GM23248 (cell line): ENCODE measurements around the gene TMEM163. TPM values are rescaled to one million over a fixed set of nuclear protein-coding genes. Genes with fewer than 3 reads are reported as not detected.

Experiments used
- DNase-seq: peaks from one replicate; pipeline ENCODE4 v3.0.0-alpha.2; 2015
- H2AFZ ChIP-seq: fragments of 200-600 bp; sonication (generic); 2 replicates; pipeline ENCODE4 v1.6.1; 2016; ENCODE audit warnings: antibody characterized with exemption
- H3F3A ChIP-seq: fragments of 200-600 bp; sonication (generic); 2 replicates; pipeline ENCODE4 v1.6.1; 2016; ENCODE audit warnings: mild to moderate bottlenecking, antibody characterized with exemption, mixed run types; ENCODE audit not compliant: insufficient read depth
- H3K27ac ChIP-seq: fragments of 200-600 bp; sonication (generic); 2 replicates; pipeline ENCODE4 v1.5.1; 2016; ENCODE audit warnings: mild to moderate bottlenecking
- H3K27me3 ChIP-seq: fragments of 200-600 bp; sonication (generic); replicated peaks from 2 replicates; pipeline ENCODE4 v1.6.1; 2016; ENCODE audit warnings: mild to moderate bottlenecking; ENCODE audit not compliant: insufficient read depth
- H3K36me3 ChIP-seq: fragments of 200-600 bp; sonication (generic); 2 replicates; pipeline ENCODE4 v1.6.1; 2016; ENCODE audit warnings: low read depth, mild to moderate bottlenecking
- H3K4me1 ChIP-seq: fragments of 200-600 bp; sonication (generic); 2 replicates; pipeline ENCODE4 v1.6.1; 2016; ENCODE audit warnings: mild to moderate bottlenecking; ENCODE audit not compliant: insufficient read depth
- H3K4me2 ChIP-seq: fragments of 200-600 bp; sonication (generic); one replicate; pipeline ENCODE4 v1.6.1; 2016; ENCODE audit warnings: mild to moderate bottlenecking; ENCODE audit not compliant: unreplicated experiment
- H3K4me3 ChIP-seq: fragments of 200-600 bp; sonication (generic); 2 replicates; pipeline ENCODE4 v1.5.1; 2016; ENCODE audit warnings: mild to moderate bottlenecking
- H3K79me2 ChIP-seq: fragments of 200-600 bp; sonication (generic); 2 replicates; pipeline ENCODE4 v1.6.1; 2016; ENCODE audit warnings: mild to moderate bottlenecking; ENCODE audit not compliant: insufficient read depth
- H3K9ac ChIP-seq: fragments of 200-600 bp; sonication (generic); 2 replicates; pipeline ENCODE4 v1.6.1; 2016; ENCODE audit warnings: mild to moderate bottlenecking
- H3K9me2 ChIP-seq: fragments of 200-600 bp; sonication (generic); 2 replicates; pipeline ENCODE4 v1.6.1; 2016; ENCODE audit warnings: mixed run types, mild to moderate bottlenecking, moderate library complexity; ENCODE audit not compliant: insufficient read depth
- H3K9me3 ChIP-seq: fragments of 200-600 bp; sonication (generic); one replicate; pipeline ENCODE4 v1.6.1; 2017; ENCODE audit warnings: low read depth
- H4K20me1 ChIP-seq: fragments of 200-600 bp; sonication (generic); 2 replicates; pipeline ENCODE4 v1.6.0; 2016; ENCODE audit not compliant: insufficient read depth
- EZH2 ChIP-seq: fragments of 200-600 bp; sonication (generic); IDR thresholded peaks from 2 replicates; pipeline ENCODE4 v1.6.1; 2018; ENCODE audit warnings: antibody characterized with exemption, mild to moderate bottlenecking; ENCODE audit not compliant: insufficient read depth, poor library complexity, severe bottlenecking
- EZH2phosphoT487 ChIP-seq: fragments of 200-600 bp; sonication (generic); IDR thresholded peaks from 2 replicates; pipeline ENCODE4 v1.6.1; 2018; ENCODE audit warnings: antibody characterized with exemption, moderate library complexity, mild to moderate bottlenecking, low read depth; ENCODE audit not compliant: insufficient read depth
- WGBS, 2 experiments: methylation state at CpG; one replicate each; pipeline ENCODE4 v1.1.6; 2015 to 2017; ENCODE audit warnings: low lambda C conversion rate in 2 of 2, low coverage in 1 of 2; ENCODE audit errors: missing lambda C conversion rate in 2 of 2; 5-methylcytosine and 5-hydroxymethylcytosine counted together
- in situ Hi-C: fragments of 300-500 bp; cut with MboI; formaldehyde crosslinking; loops from 2 replicates; pipeline ENCODE4 v1.15.0; 2020
- polyA plus RNA-seq: library from polyadenylated mRNA; unstranded; fragments of >200 nt; fragmentation: Nextera tagmentation; extraction: Ambion mirVana; gene quantifications from 2 replicates; pipeline ENCODE4 v1.2.1, GENCODE V29; 2016
- total RNA-seq: library from RNA; depleted of rRNA; stranded (reverse); fragments of >200 nt; shearing (Covaris generic); gene quantifications from 2 replicates; pipeline ENCODE4 v1.2.3, GENCODE V29; 2014

The TMEM163 gene
- total and polyA plus RNA-seq, 2 experiments from 2014 or later: not detected

DNA sequence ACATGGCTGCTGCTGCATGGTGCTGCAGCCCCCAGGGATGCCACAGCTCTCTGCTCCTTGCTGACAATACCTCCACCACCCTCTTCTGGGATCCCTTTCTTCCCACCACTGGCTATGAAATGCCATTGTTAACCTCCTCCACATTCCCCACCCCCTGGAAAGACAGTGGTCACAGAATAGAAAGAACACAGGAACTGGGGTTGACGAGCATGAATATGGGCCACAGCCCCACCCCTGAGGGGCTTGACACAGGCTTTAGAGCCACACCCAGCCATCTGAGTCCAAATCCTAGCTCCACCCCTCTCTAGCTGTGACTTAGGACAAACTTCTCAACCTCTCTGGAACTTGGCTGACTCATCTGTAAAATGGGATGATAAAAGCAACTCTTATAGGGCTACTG, 47.3 kb downstream of the TMEM163 start:
- no peak for DNase-seq
- H3K79me2 ChIP-seq: no peaks in the 10 kb centered on the region
- no peaks in the 10 kb centered on the region for H3K27me3 ChIP-seq
- no peaks in the 10 kb centered on the region for H3F3A ChIP-seq
- H3K4me2 ChIP-seq: no peak overlapping the region
- no peak overlapping the region for H2AFZ ChIP-seq
- TF ChIP-seq EZH2phosphoT487 (no peak), EZH2 (no peak)
- no peak overlapping the region for H3K27ac ChIP-seq
- H4K20me1 ChIP-seq: no peaks in the 10 kb centered on the region
- H3K9me2 ChIP-seq: no peaks in the 10 kb centered on the region
- H3K36me3 ChIP-seq: no peaks in the 10 kb centered on the region
- 4 to 6% methylated on average over 1 of the region's 1 CpG for WGBS, 2 experiments
- no peaks in the 10 kb centered on the region for H3K9me3 ChIP-seq
- in situ Hi-C loops: no loop called here
- H3K4me3 ChIP-seq: no peak overlapping the region
- no peak overlapping the region for H3K9ac ChIP-seq
- H3K4me1 ChIP-seq: no peaks in the 10 kb centered on the region

DNA sequence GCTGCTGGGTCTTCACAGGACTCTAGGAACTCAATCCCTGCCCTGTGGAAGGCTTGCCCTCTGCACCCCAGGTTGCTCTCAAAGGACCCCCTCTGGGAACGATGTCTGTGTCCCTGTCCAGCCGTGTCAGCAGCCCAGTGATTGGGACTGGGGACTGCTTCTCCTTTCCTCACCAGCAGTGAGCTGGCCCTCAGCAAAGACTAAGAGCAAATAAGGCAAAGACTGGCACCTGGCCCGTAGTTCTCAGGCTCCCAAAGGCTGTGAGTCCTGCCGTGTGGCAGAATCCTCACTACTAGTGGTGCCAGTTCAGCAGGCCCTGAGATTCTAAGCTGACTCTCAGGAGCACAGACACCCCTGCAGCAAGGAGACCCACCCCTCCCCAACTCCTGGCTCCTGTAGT, 47.8 kb downstream of the TMEM163 start:
- Histone ChIP-seq H2AFZ (no peak overlapping the region), H4K20me1 (no peaks in the 10 kb centered on the region), H3K79me2 (no peaks in the 10 kb centered on the region), H3K27ac (no peak overlapping the region), H3K4me1 (no peaks in the 10 kb centered on the region), H3K27me3 (no peaks in the 10 kb centered on the region), H3K9me3 (no peaks in the 10 kb centered on the region), H3K9me2 (no peaks in the 10 kb centered on the region), H3K4me2 (no peak overlapping the region), H3F3A (no peaks in the 10 kb centered on the region), H3K9ac (no peak overlapping the region), H3K4me3 (no peak overlapping the region), H3K36me3 (no peaks in the 10 kb centered on the region)
- no peak for TF ChIP-seq EZH2
- TF ChIP-seq EZH2phosphoT487: no peak
- in situ Hi-C loops: no loop called here
- DNase-seq: no peak
- WGBS, 2 experiments: 18 to 24% methylated on average over 4 of the region's 4 CpGs

DNA sequence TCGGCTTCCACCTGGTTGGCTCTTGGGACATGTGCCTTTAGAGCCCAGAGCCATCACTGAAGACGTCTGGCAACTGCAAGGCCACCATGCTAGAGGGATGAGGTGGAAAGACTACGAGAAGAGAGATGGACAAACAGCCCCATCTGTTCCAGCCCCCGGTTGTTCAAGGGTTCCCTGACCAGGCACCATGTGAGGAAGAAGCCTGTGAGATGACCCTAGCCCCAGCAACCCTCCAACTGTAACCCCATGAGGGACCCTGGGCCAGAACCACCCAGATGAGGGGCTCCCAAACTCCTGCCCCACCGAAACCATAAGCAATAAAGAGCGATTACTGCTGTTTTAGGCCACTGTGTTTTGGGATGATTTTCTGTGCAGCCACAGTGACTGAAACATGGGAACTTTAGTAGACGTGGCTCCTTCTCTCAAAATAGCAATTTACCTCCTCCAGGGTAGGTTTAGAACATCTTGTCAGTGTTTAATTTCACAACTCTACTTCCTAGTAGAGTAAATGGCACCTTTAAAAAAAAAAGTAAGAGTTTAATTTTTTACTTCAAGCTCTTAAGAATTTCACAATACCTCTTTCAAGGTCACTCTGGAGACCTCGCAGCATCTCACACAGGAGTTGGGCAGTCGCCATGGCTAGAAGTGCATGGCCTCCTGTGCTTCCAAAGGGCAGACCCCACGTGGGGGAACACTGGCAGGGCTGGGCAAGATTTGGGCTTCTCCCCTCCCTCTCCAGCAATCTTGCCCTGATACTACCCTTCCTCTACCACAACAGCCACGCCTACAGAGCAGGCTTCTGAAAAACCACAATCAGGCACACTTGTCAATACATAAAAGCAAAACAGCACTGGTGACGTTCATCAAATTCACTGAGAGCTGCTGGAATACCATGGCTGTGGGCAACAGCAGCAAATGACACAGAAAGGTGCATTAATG, 48.8 kb downstream of the TMEM163 start:
- in situ Hi-C loops: no loop called here
- H3K36me3 ChIP-seq: no peaks in the 10 kb centered on the region
- H3K9me2 ChIP-seq: no peaks in the 10 kb centered on the region
- DNase-seq: no peak
- H3K27ac ChIP-seq: no peak overlapping the region
- H3K9ac ChIP-seq: no peak overlapping the region
- H4K20me1 ChIP-seq: no peaks in the 10 kb centered on the region
- no peaks in the 10 kb centered on the region for H3K9me3 ChIP-seq
- WGBS, 2 experiments: 12% methylated on average over 12 of the region's 12 CpGs
- H2AFZ ChIP-seq: no peak overlapping the region
- no peak overlapping the region for H3K4me3 ChIP-seq
- H3K4me2 ChIP-seq: no peak overlapping the region
- no peaks in the 10 kb centered on the region for H3K79me2 ChIP-seq
- no peaks in the 10 kb centered on the region for H3K27me3 ChIP-seq
- no peaks in the 10 kb centered on the region for H3K4me1 ChIP-seq
- H3F3A ChIP-seq: no peaks in the 10 kb centered on the region
- TF ChIP-seq EZH2phosphoT487: no peak
- TF ChIP-seq EZH2: no peak

DNA sequence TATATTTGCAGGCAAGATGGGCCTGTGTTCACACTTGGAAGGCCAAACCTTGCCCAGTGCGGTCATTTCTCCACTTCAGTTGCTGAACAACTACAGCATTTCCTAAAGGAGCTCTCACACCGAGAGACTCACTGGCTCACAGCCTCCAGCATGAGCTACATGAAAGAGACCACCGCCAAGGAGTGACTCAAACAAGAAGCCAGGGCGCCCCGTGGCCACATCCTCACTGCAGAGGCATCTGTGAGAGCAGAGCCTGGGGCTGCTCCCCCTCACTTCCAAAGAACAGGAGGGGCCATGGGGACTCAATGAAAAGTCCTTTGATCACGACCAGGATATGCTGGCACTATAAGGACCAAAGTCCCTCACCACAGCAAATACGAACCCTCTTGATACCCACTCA, 50.0 kb downstream of the TMEM163 start:
- Histone ChIP-seq H3F3A (no peaks in the 10 kb centered on the region), H3K9me2 (no peaks in the 10 kb centered on the region), H3K9ac (no peak overlapping the region), H4K20me1 (no peaks in the 10 kb centered on the region), H3K27ac (no peak overlapping the region), H3K4me3 (no peak overlapping the region), H3K79me2 (no peaks in the 10 kb centered on the region), H3K4me2 (no peak overlapping the region), H3K27me3 (no peaks in the 10 kb centered on the region), H3K4me1 (no peaks in the 10 kb centered on the region), H2AFZ (no peak overlapping the region), H3K36me3 (no peaks in the 10 kb centered on the region), H3K9me3 (no peaks in the 10 kb centered on the region)
- TF ChIP-seq EZH2 (no peak), EZH2phosphoT487 (no peak)
- WGBS, 2 experiments: 27 to 29% methylated on average over 7 of the region's 7 CpGs
- in situ Hi-C loops: no loop called here
- DNase-seq: no peak

DNA sequence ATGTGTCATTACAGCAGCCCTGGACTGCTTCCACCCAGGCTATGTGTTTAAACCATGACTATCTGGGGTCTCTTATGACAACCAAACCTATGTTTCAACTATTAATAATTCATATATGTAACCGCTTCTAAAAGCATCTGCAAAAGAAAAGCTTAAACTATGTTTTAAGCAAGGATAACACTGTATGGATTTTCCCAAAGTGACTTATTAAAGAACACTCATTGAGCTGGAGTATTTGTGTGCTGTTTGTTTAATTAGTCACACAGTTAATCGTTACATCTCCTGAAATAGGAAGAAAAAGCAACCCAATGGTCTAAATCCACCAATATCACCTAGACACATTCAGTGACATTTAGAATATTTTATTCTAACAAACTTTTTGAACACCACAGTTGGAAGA, 51.3 kb downstream of the TMEM163 start:
- Histone ChIP-seq H3K4me2 (no peak overlapping the region), H3K4me3 (no peak overlapping the region), H3K27me3 (no peaks in the 10 kb centered on the region), H3K36me3 (no peaks in the 10 kb centered on the region), H3K9me2 (no peaks in the 10 kb centered on the region), H4K20me1 (no peaks in the 10 kb centered on the region), H3K9me3 (no peaks in the 10 kb centered on the region), H3K27ac (no peak overlapping the region), H3K79me2 (no peaks in the 10 kb centered on the region), H2AFZ (no peak overlapping the region), H3F3A (no peaks in the 10 kb centered on the region), H3K9ac (no peak overlapping the region), H3K4me1 (no peaks in the 10 kb centered on the region)
- WGBS, 2 experiments: 28 to 33% methylated on average over 2 of the region's 2 CpGs
- DNase-seq: no peak
- TF ChIP-seq EZH2 (no peak), EZH2phosphoT487 (no peak)
- in situ Hi-C loops: no loop called here
